Measurements from ENCODE around the gene PBRM1. TPM values are rescaled to one million over a fixed set of nuclear protein-coding genes. Genes with fewer than 3 reads are reported as not detected.

Gene PBRM1
- total and polyA plus RNA-seq, 4 donors: 7.1 to 65.7 (median 38.7) TPM

GRCh38 chr3:52649461-52650210 lies 36.1 kb downstream of the PBRM1 start:
- H3K9me3 ChIP-seq (ENCODE audit: control insufficient read depth in 4 of 4, low read length in 3 of 4): no peaks in the 10 kb centered on the region
- H3K4me3 ChIP-seq (ENCODE audit: low read depth in 1 of 3, low read length in 3 of 3): no peak overlapping the region
- no peak for DNase-seq (ENCODE audit: low spot score)
- WGBS: 76% methylated on average over 5 of the region's 5 CpGs
- no peaks in the 10 kb centered on the region for H3K27me3 ChIP-seq (ENCODE audit: control insufficient read depth in 4 of 4, insufficient read depth in 4 of 4, low read length in 3 of 4)
- H3K9ac ChIP-seq (ENCODE audit: low read depth in 1 of 2, low read length in 2 of 2): no peak overlapping the region
- H3K4me1 ChIP-seq (ENCODE audit: control insufficient read depth in 4 of 4, insufficient read depth in 4 of 4, low read length in 3 of 4): no peaks in the 10 kb centered on the region
- peaks cover 9 to 59% (median 49%) of the 10 kb centered on the region in 4 donors for H3K36me3 ChIP-seq (ENCODE audit: control insufficient read depth in 4 of 4, insufficient read depth in 3 of 4, low read depth in 1 of 4, low read length in 3 of 4)
- TF ChIP-seq RXRA (IDR thresholded peaks at IDR 0.05) (no peak), YY1 (IDR thresholded peaks at IDR 0.05) (no peak), FOXA1 (IDR thresholded peaks at IDR 0.05) (no peak), RAD21 (IDR thresholded peaks at IDR 0.05) (no peak), HNF4A (conservative IDR thresholded peaks at IDR 0.05) (no peak), JUND (IDR thresholded peaks at IDR 0.05) (no peak), HNF4G (IDR thresholded peaks at IDR 0.05) (no peak)
- TF ChIP-seq, protein P1, sequence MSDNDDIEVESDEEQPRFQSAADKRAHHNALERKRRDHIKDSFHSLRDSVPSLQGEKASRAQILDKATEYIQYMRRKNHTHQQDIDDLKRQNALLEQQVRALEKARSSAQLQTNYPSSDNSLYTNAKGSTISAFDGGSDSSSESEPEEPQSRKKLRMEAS (IDR thresholded peaks at IDR 0.05): no peak
- H3K27ac ChIP-seq (ENCODE audit: low read depth in 1 of 2, low read length in 2 of 2): no peak overlapping the region

DNA sequence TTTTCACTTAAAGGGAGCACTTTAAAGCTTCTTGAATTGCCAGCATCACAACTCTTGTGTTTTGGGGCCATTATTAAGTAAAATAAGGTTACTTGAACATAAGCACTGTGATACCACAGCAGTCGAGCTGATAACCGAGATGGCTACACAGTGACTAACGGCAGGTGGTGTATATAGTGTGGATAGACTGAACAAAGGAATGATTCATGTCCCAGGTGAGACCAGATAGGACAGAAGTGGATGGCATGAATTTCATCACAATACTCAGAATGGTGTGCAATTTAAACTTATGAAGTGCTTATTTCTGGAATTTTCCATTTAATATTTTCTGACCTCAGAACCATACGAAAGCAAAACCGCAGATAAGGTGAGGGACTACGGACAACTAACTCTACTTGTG lies 40.2 kb downstream of the PBRM1 start:
- no peak for TF ChIP-seq NR2F2 (IDR thresholded peaks at IDR 0.05)
- no peak for TF ChIP-seq GABPA (IDR thresholded peaks at IDR 0.05 in 1 of 2, conservative IDR thresholded peaks at IDR 0.05 in 1 of 2)
- TF ChIP-seq FOXA2 (IDR thresholded peaks at IDR 0.05): no peak
- TF ChIP-seq HNF4A (conservative IDR thresholded peaks at IDR 0.05): no peak
- TF ChIP-seq, protein P2, sequence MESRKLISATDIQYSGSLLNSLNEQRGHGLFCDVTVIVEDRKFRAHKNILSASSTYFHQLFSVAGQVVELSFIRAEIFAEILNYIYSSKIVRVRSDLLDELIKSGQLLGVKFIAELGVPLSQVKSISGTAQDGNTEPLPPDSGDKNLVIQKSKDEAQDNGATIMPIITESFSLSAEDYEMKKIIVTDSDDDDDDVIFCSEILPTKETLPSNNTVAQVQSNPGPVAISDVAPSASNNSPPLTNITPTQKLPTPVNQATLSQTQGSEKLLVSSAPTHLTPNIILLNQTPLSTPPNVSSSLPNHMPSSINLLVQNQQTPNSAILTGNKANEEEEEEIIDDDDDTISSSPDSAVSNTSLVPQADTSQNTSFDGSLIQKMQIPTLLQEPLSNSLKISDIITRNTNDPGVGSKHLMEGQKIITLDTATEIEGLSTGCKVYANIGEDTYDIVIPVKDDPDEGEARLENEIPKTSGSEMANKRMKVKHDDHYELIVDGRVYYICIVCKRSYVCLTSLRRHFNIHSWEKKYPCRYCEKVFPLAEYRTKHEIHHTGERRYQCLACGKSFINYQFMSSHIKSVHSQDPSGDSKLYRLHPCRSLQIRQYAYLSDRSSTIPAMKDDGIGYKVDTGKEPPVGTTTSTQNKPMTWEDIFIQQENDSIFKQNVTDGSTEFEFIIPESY (IDR thresholded peaks at IDR 0.05): no peak
- TF ChIP-seq JUND (IDR thresholded peaks at IDR 0.05): no peak
- TF ChIP-seq CTCF (IDR thresholded peaks at IDR 0.05; ENCODE audit: low read depth, low read length, missing input control): no peak
- no peak for TF ChIP-seq TAF1 (conservative IDR thresholded peaks at IDR 0.05)
- TF ChIP-seq EGR1 (IDR thresholded peaks at IDR 0.05; ENCODE audit: low read depth in 2 of 2): no peak
- TF ChIP-seq FOXA1 (IDR thresholded peaks at IDR 0.05): no peak
- no peak for TF ChIP-seq RXRA (IDR thresholded peaks at IDR 0.05)
- TF ChIP-seq YY1 (IDR thresholded peaks at IDR 0.05): no peak
- TF ChIP-seq HNF4G (IDR thresholded peaks at IDR 0.05): no peak
- no peak for TF ChIP-seq REST (IDR thresholded peaks at IDR 0.05)
- no peak for TF ChIP-seq RAD21 (IDR thresholded peaks at IDR 0.05)
- TF ChIP-seq, protein P3, sequence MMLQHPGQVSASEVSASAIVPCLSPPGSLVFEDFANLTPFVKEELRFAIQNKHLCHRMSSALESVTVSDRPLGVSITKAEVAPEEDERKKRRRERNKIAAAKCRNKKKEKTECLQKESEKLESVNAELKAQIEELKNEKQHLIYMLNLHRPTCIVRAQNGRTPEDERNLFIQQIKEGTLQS (IDR thresholded peaks at IDR 0.05): no peak
- TF ChIP-seq, protein P1 (IDR thresholded peaks at IDR 0.05): no peak
- TF ChIP-seq SP1 (IDR thresholded peaks at IDR 0.05): no peak
- H3K9me3 ChIP-seq (ENCODE audit: control insufficient read depth in 4 of 4, low read length in 3 of 4): no peaks in the 10 kb centered on the region
- H3K4me3 ChIP-seq (ENCODE audit: low read depth in 1 of 3, low read length in 3 of 3): no peak overlapping the region
- no peaks in the 10 kb centered on the region for H3K27me3 ChIP-seq (ENCODE audit: control insufficient read depth in 4 of 4, insufficient read depth in 4 of 4, low read length in 3 of 4)
- no peak overlapping the region for H3K27ac ChIP-seq (ENCODE audit: low read depth in 1 of 2, low read length in 2 of 2)
- peaks cover 6 to 57% (median 46%) of the 10 kb centered on the region in 4 donors for H3K36me3 ChIP-seq (ENCODE audit: control insufficient read depth in 4 of 4, insufficient read depth in 3 of 4, low read depth in 1 of 4, low read length in 3 of 4)
- 97% methylated on average over 6 of the region's 6 CpGs for WGBS
- H3K9ac ChIP-seq (ENCODE audit: low read depth in 1 of 2, low read length in 2 of 2): no peak overlapping the region
- DNase-seq (ENCODE audit: low spot score): no peak
- H3K4me1 ChIP-seq (ENCODE audit: control insufficient read depth in 4 of 4, insufficient read depth in 4 of 4, low read length in 3 of 4): no peaks in the 10 kb centered on the region

All from liver (tissue), 9 donors.